ENCODE results near the gene TTN. TPM values are rescaled to one million over a fixed set of nuclear protein-coding genes. Genes with fewer than 3 reads are reported as not detected.
A peak's percentile ranks its signal among the peaks of the same experiment; 100 is the strongest.

TTN gene
- total RNA-seq, 1 experiment from 2014 or later, result under 0.01 TPM

- H3K4me1 Mint-ChIP-seq (ENCODE audit: insufficient read depth, unreplicated experiment), result peaks cover 43% of the 10 kb centered on the region
- peaks cover 35% of the 10 kb centered on the region for H3K36me3 Mint-ChIP-seq (ENCODE audit: insufficient read depth, unreplicated experiment)
- no peaks in the 10 kb centered on the region for H3K27me3 Mint-ChIP-seq (ENCODE audit: insufficient read depth, unreplicated experiment)
- H3K9me3 Mint-ChIP-seq (ENCODE audit: unreplicated experiment), result no peaks in the 10 kb centered on the region
- TF ChIP-seq, protein P1, sequence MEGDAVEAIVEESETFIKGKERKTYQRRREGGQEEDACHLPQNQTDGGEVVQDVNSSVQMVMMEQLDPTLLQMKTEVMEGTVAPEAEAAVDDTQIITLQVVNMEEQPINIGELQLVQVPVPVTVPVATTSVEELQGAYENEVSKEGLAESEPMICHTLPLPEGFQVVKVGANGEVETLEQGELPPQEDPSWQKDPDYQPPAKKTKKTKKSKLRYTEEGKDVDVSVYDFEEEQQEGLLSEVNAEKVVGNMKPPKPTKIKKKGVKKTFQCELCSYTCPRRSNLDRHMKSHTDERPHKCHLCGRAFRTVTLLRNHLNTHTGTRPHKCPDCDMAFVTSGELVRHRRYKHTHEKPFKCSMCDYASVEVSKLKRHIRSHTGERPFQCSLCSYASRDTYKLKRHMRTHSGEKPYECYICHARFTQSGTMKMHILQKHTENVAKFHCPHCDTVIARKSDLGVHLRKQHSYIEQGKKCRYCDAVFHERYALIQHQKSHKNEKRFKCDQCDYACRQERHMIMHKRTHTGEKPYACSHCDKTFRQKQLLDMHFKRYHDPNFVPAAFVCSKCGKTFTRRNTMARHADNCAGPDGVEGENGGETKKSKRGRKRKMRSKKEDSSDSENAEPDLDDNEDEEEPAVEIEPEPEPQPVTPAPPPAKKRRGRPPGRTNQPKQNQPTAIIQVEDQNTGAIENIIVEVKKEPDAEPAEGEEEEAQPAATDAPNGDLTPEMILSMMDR (IDR thresholded peaks at IDR 0.05; ENCODE audit: unreplicated experiment), result no peak
- DNase-seq (ENCODE audit: unreplicated experiment), result no peak
- no peak overlapping the region for H3K4me3 Mint-ChIP-seq (ENCODE audit: unreplicated experiment)
- ChIA-PET POLR2A (no interaction called here), CTCF (no interaction called here)
- intact Hi-C loops (cut with micrococcal nuclease), result no loop called here
- BruUV-seq (replicated peaks), result no TSS peak
- H3K27ac Mint-ChIP-seq (ENCODE audit: low read depth, unreplicated experiment), result no peak overlapping the region
Observed at GRCh38 chr2:178485356-178485755, 321.9 kb downstream of the TTN start.

DNA sequence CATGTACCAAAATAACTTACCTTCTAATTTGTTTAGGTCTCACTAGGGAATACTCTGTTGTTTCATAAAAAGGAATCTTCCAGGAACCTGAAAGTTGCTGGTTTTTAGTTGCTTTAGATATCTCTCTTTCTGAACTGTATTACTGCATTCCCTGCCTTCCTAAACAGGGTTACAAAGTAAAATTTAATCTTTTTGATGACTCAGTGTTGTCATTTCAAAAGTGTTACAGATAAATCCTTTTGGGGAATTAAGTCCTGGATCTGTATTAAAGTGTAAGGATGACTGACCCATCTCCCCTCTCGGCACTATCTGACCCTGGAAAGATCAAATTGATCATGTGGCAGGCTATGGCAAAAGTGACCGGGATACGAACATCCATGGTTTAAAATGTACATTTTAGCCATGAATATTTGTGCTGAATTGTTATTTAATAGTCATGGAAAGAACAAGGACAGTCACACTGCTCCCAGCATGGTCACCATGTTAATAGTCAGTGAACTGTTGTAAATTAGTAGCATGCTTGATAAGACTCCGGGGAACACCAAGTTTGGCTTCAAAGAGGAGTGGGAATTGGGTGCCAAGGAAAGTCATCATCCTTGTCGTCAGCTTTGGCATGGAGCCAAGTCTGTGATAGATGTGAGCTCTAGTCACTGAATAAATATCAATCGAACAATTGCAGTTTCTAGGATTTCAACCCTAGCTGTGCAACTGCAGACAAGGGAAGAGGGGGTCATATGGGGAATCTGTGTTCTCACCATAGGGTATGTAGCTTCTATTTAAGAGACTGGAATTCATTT is 322.8 kb downstream of the TTN start:
- POLR2A ChIA-PET, result no interaction called here
- no peaks in the 10 kb centered on the region for H3K9me3 Mint-ChIP-seq (ENCODE audit: unreplicated experiment)
- peak; percentile 51 for DNase-seq (ENCODE audit: unreplicated experiment)
- H3K4me1 Mint-ChIP-seq (ENCODE audit: insufficient read depth, unreplicated experiment), result peaks cover 37% of the 10 kb centered on the region
- TF ChIP-seq, protein P1 (IDR thresholded peaks at IDR 0.05; ENCODE audit: unreplicated experiment), result no peak
- CTCF ChIA-PET, result no interaction called here
- no peak overlapping the region for H3K4me3 Mint-ChIP-seq (ENCODE audit: unreplicated experiment)
- H3K36me3 Mint-ChIP-seq (ENCODE audit: insufficient read depth, unreplicated experiment), result peaks cover 26% of the 10 kb centered on the region
- BruUV-seq (replicated peaks), result no TSS peak
- no peaks in the 10 kb centered on the region for H3K27me3 Mint-ChIP-seq (ENCODE audit: insufficient read depth, unreplicated experiment)
- intact Hi-C loops (cut with micrococcal nuclease), result no loop called here
- H3K27ac Mint-ChIP-seq (ENCODE audit: low read depth, unreplicated experiment), result no peak overlapping the region

DNA sequence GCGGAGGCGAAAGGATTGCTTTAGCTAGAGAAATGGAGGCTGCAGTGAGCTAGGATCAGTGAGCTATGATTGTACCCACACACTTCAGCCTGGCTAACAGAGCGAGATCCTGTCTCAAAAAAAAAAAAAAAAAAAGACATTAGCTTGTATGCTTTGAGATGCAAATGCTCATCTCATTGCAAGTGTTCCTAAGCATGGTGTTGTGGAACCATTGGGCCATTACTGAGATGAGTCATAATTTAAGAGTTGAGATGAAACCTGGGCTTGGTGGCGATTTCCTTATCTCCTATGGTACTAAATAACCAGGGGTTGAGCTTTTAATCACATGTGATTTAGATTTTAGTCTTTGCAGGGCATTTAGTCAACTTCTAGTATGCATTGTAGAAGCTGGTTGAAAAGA is 324.8 kb downstream of the TTN start:
- Mint-ChIP-seq H3K4me3 (ENCODE audit: unreplicated experiment) (peak overlapping the region; percentile 96), H3K27ac (ENCODE audit: low read depth, unreplicated experiment) (no peak overlapping the region)

More for the DNA sequence above, 324.8 kb downstream of the TTN start:
- CTCF ChIA-PET, result interaction anchor here (0.6 to 1.8 kb wide), 6 partner anchors 41 to 1521 kb away, joined by 3 to 7 read pairs (median 5); no protein-coding TSS in a partner anchor
- intact Hi-C loops (cut with micrococcal nuclease), result no loop called here
- no TSS peak for BruUV-seq (replicated peaks)
- no peak for DNase-seq (ENCODE audit: unreplicated experiment)
- Mint-ChIP-seq H3K9me3 (ENCODE audit: unreplicated experiment) (no peaks in the 10 kb centered on the region), H3K36me3 (ENCODE audit: insufficient read depth, unreplicated experiment) (peaks cover 24% of the 10 kb centered on the region), H3K27me3 (ENCODE audit: insufficient read depth, unreplicated experiment) (no peaks in the 10 kb centered on the region), H3K4me1 (ENCODE audit: insufficient read depth, unreplicated experiment) (peaks cover 28% of the 10 kb centered on the region)
- TF ChIP-seq, protein P1 (IDR thresholded peaks at IDR 0.05; ENCODE audit: unreplicated experiment), result no peak
- POLR2A ChIA-PET, result interaction anchor here (1.0 to 4.6 kb wide), 4 partner anchors 32 to 369 kb away, joined by 3 to 76 read pairs (median 14); partner anchors contain the start of genes PJVK and PRKRA

Measured in MCF 10A (cell line).